Hematopoietic multipotent progenitor cell treated with erythropoietin and hydrocortisone succinate and interleukin-3 and kit ligand, for 4 days (in vitro differentiated cells): ENCODE data around the gene STIM1.

Experiments
- DNase-seq: peaks from one replicate; pipeline ENCODE4 v3.0.0-alpha.2; 2015

The STIM1 gene

GRCh38 chr11:4076774-4077173, 221.3 kb downstream of the STIM1 start:
- no peak for DNase-seq

- no peak for DNase-seq
These were observed 227.7 kb downstream of the STIM1 start for GRCh38 chr11:4083198-4083597.

GRCh38 chr11:4084406-4085125, 229.1 kb downstream of the STIM1 start:
- DNase-seq = no peak

GRCh38 chr11:4085575-4085974, 230.1 kb downstream of the STIM1 start:
- no peak for DNase-seq

- peak; percentile 47 for DNase-seq
These were observed 231.3 kb downstream of the STIM1 start for GRCh38 chr11:4086575-4087353.

GRCh38 chr11:4087551-4087950, 232.1 kb downstream of the STIM1 start:
- DNase-seq = no peak

- no peak for DNase-seq
These were observed 234.8 kb downstream of the STIM1 start for GRCh38 chr11:4090258-4090657.

- peak; percentile 86 for DNase-seq
These were observed 236.6 kb downstream of the STIM1 start for GRCh38 chr11:4092026-4092425.

GRCh38 chr11:4093519-4094347, 238.3 kb downstream of the STIM1 start:
- peak; percentile 40 for DNase-seq

- DNase-seq = peak; percentile 99
These were observed 239.2 kb downstream of the STIM1 start, which contains the start of gene RRM1 for GRCh38 chr11:4094348-4095291. Gene RRM1 (plus strand): TSS chr11:4094799. CDS start chr11:4095013, 214 bp downstream.

GRCh38 chr11:4095509-4096230, 240.2 kb downstream of the STIM1 start:
- DNase-seq = peak; percentile 46

- DNase-seq = no peak
These were observed 242.7 kb downstream of the STIM1 start for GRCh38 chr11:4098026-4098621.

GRCh38 chr11:4102711-4103110, 247.2 kb downstream of the STIM1 start:
- peak; percentile 59 for DNase-seq

- no peak for DNase-seq
These were observed 247.8 kb downstream of the STIM1 start for GRCh38 chr11:4103269-4103668.

- no peak for DNase-seq
These were observed 250.5 kb downstream of the STIM1 start for GRCh38 chr11:4105916-4106315.

GRCh38 chr11:4111834-4112233, 256.4 kb downstream of the STIM1 start:
- DNase-seq = no peak

- DNase-seq = no peak
These were observed 259.7 kb downstream of the STIM1 start for GRCh38 chr11:4115128-4115527.

- no peak for DNase-seq
These were observed 262.6 kb downstream of the STIM1 start for GRCh38 chr11:4118107-4118506.

GRCh38 chr11:4123218-4123617, 267.8 kb downstream of the STIM1 start:
- DNase-seq = no peak

GRCh38 chr11:4125141-4125540, 269.7 kb downstream of the STIM1 start:
- no peak for DNase-seq

- no peak for DNase-seq
These were observed 271.9 kb downstream of the STIM1 start for GRCh38 chr11:4127357-4127756.
